A673 (cell line): ENCODE measurements around the gene NEK6.

Experiments
- CTCF ChIP-seq: fragments of 300-800, 200-600 bp; sonication (generic); conservative IDR thresholded peaks from 2 replicates; pipeline ENCODE4 v1.5.1; 2017; ENCODE audit warnings: low read depth, mild to moderate bottlenecking, antibody characterized with exemption, low read length, moderate library complexity, mixed read lengths
- EZH2 ChIP-seq: fragments of 200-600 bp; sonication (generic); IDR thresholded peaks from 2 replicates; pipeline ENCODE4 v1.6.1; 2017; ENCODE audit warnings: borderline replicate concordance, low read depth, mild to moderate bottlenecking, mixed read lengths, antibody characterized with exemption, low read length; ENCODE audit not compliant: poor library complexity, severe bottlenecking

- TF ChIP-seq CTCF (no peak), EZH2 (no peak)
Observed at GRCh38 chr9:124292696-124293593, 35.2 kb downstream of the NEK6 start.
